B cell (primary cell): ENCODE measurements around the gene C10orf88.

Experiments
- CTCF ChIP-seq: fragments of 200-600 bp; IDR thresholded peaks from one replicate; pipeline ENCODE4 v1.8.0; 2022; ENCODE audit warnings: antibody characterized with exemption, mild to moderate bottlenecking
- EZH2 ChIP-seq: IDR thresholded peaks from 2 replicates; pipeline ENCODE4 v1.6.1; 2012; ENCODE audit warnings: borderline replicate concordance, low read depth, mild to moderate bottlenecking, moderate library complexity, low read length; ENCODE audit not compliant: insufficient read depth, poor library complexity, severe bottlenecking

GRCh38 chr10:122999347-122999746, 45.3 kb upstream of the C10orf88 start:
- no peak for TF ChIP-seq CTCF
- TF ChIP-seq EZH2: no peak
